ENCODE results near the gene FAM8A1. TPM values are rescaled to one million over a fixed set of nuclear protein-coding genes. Genes with fewer than 3 reads are reported as not detected.

FAM8A1 gene
- total and polyA plus RNA-seq, 2 of the 13 experiments (the other 11 are each of a cell fraction or from before 2014, with no cell fraction given) = 30.5 to 34.3 TPM

DNA sequence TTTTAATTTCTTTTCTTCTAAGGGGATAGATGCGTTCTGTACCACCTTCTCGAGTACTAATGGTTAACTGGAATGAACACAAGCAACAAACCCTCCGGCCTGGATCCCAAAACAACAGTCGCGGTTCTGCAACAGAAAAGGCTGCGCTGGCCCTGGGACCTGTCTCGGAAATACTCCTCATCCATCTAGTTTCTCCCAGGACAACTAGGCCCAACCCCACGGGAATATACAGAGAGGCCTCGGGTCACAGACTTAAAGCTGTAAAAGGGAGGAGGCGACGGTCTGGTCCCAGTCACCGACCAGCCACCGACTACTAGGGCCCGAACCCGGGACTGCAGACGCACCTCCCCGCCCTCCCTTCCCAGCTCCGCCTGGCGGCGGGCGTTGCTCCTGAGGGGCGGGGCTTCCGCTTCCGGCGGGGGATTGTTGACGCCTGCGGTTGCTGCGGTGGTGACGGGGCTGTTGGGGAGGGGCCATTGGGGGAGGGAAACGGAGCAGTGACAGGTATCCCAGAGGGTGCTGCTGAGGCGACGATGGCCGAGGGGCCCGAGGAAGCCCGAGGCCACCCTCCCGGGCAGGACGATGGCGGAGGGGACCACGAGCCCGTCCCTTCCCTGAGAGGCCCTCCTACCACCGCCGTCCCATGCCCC, at the start of gene FAM8A1 (continued):
- TF ChIP-seq, protein P1, sequence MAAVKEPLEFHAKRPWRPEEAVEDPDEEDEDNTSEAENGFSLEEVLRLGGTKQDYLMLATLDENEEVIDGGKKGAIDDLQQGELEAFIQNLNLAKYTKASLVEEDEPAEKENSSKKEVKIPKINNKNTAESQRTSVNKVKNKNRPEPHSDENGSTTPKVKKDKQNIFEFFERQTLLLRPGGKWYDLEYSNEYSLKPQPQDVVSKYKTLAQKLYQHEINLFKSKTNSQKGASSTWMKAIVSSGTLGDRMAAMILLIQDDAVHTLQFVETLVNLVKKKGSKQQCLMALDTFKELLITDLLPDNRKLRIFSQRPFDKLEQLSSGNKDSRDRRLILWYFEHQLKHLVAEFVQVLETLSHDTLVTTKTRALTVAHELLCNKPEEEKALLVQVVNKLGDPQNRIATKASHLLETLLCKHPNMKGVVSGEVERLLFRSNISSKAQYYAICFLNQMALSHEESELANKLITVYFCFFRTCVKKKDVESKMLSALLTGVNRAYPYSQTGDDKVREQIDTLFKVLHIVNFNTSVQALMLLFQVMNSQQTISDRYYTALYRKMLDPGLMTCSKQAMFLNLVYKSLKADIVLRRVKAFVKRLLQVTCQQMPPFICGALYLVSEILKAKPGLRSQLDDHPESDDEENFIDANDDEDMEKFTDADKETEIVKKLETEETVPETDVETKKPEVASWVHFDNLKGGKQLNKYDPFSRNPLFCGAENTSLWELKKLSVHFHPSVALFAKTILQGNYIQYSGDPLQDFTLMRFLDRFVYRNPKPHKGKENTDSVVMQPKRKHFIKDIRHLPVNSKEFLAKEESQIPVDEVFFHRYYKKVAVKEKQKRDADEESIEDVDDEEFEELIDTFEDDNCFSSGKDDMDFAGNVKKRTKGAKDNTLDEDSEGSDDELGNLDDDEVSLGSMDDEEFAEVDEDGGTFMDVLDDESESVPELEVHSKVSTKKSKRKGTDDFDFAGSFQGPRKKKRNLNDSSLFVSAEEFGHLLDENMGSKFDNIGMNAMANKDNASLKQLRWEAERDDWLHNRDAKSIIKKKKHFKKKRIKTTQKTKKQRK (IDR thresholded peaks at IDR 0.05; ENCODE audit: low read length) = no peak
- TF ChIP-seq JARID2 (CRISPR knock-in tag; IDR thresholded peaks at IDR 0.05; ENCODE audit: insufficient replicate concordance) (peak; percentile 50), KLF9 (CRISPR knock-in tag; IDR thresholded peaks at IDR 0.05; ENCODE audit: low read depth) (no peak), PHF8 (CRISPR knock-in tag; IDR thresholded peaks at IDR 0.05) (peak; percentile 75), EP300 (IDR thresholded peaks at IDR 0.05; ENCODE audit: low read depth in 2 of 2, low read length in 2 of 2) (peak in 1 of 2 experiments; percentile 62; a peak in 2 of 4 replicates), EP300 (CRISPR knock-in tag; IDR thresholded peaks at IDR 0.05; ENCODE audit: borderline replicate concordance) (no peak), ZNF75D (CRISPR knock-in tag; IDR thresholded peaks at IDR 0.05; ENCODE audit: borderline replicate concordance) (no peak), ZUFSP (CRISPR knock-in tag; IDR thresholded peaks at IDR 0.05; ENCODE audit: borderline replicate concordance) (no peak), HHEX (CRISPR knock-in tag; IDR thresholded peaks at IDR 0.05) (no peak), RXRB (CRISPR knock-in tag; IDR thresholded peaks at IDR 0.05; ENCODE audit: borderline replicate concordance) (peak; percentile 58; the same call in 1 of the 2 replicates), MXD4 (CRISPR knock-in tag; IDR thresholded peaks at IDR 0.05) (0 out of 2 replicates have a peak, but pooled peaks have one; percentile 45), ZC3H13 (CRISPR knock-in tag; IDR thresholded peaks at IDR 0.05) (0 out of 2 replicates have a peak, but pooled peaks have one; percentile 52), GTF2F1 (IDR thresholded peaks at IDR 0.05; ENCODE audit: low read length) (no peak), ZNF296 (CRISPR knock-in tag; conservative IDR thresholded peaks at IDR 0.05) (no peak), ZNF766 (CRISPR knock-in tag; IDR thresholded peaks at IDR 0.05; ENCODE audit: borderline replicate concordance) (no peak)
- TF ChIP-seq, protein P2, sequence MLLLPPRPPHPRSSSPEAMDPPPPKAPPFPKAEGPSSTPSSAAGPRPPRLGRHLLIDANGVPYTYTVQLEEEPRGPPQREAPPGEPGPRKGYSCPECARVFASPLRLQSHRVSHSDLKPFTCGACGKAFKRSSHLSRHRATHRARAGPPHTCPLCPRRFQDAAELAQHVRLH (CRISPR knock-in tag; IDR thresholded peaks at IDR 0.05; ENCODE audit: borderline replicate concordance, low read depth) = peak; percentile 84; the same call in 1 of the 2 replicates
- TF ChIP-seq, protein P3, sequence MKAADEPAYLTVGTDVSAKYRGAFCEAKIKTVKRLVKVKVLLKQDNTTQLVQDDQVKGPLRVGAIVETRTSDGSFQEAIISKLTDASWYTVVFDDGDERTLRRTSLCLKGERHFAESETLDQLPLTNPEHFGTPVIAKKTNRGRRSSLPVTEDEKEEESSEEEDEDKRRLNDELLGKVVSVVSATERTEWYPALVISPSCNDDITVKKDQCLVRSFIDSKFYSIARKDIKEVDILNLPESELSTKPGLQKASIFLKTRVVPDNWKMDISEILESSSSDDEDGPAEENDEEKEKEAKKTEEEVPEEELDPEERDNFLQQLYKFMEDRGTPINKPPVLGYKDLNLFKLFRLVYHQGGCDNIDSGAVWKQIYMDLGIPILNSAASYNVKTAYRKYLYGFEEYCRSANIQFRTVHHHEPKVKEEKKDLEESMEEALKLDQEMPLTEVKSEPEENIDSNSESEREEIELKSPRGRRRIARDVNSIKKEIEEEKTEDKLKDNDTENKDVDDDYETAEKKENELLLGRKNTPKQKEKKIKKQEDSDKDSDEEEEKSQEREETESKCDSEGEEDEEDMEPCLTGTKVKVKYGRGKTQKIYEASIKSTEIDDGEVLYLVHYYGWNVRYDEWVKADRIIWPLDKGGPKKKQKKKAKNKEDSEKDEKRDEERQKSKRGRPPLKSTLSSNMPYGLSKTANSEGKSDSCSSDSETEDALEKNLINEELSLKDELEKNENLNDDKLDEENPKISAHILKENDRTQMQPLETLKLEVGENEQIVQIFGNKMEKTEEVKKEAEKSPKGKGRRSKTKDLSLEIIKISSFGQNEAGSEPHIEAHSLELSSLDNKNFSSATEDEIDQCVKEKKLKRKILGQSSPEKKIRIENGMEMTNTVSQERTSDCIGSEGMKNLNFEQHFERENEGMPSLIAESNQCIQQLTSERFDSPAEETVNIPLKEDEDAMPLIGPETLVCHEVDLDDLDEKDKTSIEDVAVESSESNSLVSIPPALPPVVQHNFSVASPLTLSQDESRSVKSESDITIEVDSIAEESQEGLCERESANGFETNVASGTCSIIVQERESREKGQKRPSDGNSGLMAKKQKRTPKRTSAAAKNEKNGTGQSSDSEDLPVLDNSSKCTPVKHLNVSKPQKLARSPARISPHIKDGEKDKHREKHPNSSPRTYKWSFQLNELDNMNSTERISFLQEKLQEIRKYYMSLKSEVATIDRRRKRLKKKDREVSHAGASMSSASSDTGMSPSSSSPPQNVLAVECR (CRISPR knock-in tag; IDR thresholded peaks at IDR 0.05; ENCODE audit: borderline replicate concordance) = peak; percentile 87
- TF ChIP-seq, protein P4, sequence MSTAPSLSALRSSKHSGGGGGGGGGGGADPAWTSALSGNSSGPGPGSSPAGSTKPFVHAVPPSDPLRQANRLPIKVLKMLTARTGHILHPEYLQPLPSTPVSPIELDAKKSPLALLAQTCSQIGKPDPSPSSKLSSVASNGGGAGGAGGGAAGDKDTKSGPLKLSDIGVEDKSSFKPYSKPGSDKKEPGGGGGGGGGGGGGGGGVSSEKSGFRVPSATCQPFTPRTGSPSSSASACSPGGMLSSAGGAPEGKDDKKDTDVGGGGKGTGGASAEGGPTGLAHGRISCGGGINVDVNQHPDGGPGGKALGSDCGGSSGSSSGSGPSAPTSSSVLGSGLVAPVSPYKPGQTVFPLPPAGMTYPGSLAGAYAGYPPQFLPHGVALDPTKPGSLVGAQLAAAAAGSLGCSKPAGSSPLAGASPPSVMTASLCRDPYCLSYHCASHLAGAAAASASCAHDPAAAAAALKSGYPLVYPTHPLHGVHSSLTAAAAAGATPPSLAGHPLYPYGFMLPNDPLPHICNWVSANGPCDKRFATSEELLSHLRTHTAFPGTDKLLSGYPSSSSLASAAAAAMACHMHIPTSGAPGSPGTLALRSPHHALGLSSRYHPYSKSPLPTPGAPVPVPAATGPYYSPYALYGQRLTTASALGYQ (CRISPR knock-in tag; IDR thresholded peaks at IDR 0.05) = peak; percentile 50; the same call in 1 of the 2 replicates
